HG02623 (cell line): ENCODE data around the gene TOR2A.
"Not testable (repeated sequence)": the region's sequence is repeated elsewhere in the genome, so short reads cannot be mapped to it uniquely, and the experiment has no call there.

ENCODE experiments used
- ATAC-seq: cut with Tn5 transposase; IDR thresholded peaks from one replicate; pipeline ENCODE4 v1.9.1; 2021; ENCODE audit warnings: moderate library complexity; ENCODE audit not compliant: unreplicated experiment

TOR2A gene

DNA sequence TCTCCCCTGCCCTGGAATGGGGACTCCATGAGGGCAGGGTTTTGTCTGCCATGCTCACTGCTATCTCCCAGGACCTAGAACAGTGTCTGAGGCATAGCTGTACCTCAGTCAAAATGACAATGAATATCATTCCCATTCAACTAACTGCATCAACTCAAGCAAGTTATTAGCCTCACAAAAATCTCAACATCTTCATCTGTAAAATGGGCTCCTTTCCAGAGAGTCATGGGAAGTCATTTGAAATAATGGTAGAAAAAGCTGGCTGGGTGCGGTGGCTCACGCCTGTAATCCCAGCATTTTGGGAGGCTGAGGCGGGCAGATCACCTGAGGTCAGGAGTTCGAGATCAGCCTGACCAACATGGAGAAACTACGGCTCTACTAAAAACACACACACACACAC, 34.0 kb upstream of the TOR2A start:
- ATAC-seq: no peak

DNA sequence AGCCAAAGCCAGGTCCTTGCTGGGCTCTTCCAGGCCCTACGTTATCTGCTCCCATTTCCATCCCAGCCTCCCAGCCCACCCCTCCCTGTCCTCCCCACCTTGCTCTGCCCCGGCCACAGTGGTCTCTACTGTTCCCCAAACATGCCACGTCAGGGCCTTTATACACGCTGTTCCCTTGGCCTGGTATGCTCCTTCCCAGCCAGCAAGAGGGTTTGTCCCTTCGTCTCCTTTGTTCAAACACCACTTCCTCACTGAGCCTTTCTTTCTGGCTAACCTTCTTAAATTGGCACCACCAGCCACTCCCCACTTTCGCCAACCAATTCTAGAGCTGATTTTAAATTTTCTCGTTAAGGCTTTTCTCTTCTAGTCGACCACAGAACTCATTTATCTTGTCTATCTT, 33.6 kb upstream of the TOR2A start:
- no peak for ATAC-seq

DNA sequence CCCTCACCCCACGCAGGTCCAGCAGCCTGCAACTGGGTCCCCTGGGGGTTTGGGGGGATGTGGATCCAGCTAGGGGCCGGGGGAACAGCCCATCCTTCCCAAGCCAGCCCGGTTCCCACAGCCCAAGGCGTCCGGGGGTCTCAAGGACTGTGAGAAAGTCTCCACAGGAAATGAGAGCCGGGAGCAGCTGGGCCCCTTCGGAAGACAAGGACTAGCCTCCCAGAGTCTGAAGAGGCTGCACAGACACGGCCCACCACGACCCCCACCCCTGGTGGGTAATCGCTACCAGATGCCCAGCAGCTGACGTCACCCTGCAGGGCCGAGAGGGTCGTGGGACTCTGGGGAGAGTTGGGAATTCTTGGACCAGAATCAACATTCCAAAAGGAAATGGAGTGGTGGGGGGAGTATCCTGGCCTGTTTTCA, 32.8 kb upstream of the TOR2A start:
- no peak for ATAC-seq

DNA sequence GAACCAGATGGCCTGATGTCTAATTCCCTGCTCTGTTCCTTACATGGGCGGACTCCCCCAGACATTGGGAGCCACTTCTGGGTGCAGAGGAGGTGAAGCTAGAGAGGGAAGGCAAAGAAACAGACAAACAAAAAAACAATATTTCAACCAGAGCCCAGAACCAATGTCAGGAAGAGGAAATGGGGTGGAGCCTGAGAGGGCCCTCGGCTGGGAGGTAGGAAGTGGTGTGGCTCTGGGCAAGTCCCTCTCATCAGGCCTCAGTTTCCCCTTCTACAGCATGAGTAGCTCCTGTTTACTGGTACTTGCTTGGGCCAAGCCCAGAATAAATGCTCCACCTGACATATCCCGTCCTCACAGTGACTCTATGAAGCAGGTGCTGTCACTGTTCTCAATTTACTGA, 32.3 kb upstream of the TOR2A start:
- ATAC-seq: no peak

DNA sequence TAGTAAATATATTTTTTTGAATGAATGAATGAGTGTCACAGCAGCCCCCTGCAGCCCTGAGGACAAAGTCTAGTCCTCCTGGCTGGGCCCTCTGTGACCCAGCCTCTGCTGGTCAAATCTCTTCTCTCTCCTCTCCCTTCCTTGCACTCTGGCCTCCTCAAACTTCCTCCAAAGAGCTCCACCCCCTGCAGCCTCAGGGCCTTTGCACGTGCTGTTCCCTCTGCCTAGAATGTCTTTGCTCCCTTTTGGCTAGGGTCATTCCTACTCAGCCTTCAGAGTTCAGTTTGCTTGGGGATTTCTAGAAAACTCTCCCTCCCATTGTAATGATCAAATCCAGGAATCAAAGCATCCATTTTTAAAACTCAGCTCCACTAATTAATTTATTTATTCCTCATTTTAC, 30.3 kb upstream of the TOR2A start:
- no peak for ATAC-seq

DNA sequence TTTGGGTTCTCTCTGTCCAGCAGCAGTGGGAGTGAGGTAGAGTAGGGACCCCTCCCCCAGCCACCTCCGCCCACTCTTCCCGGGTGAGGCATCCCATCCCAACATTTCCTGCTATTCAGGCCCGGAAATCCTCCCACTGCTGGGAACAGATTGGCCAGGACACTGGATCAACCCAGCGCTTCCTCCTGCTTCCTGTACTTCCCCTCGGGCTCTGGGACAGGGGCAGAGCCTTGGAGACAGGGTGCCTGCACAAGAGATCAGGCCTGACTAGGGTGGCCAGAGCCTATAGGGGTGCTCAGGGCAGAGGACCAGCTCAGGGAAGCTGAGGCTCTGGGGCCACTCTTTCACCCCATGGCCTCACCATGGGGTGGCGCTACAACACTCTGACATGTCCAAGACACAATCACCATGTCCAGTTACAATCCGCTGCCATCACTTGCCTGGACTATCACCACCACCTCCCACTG, 28.9 kb upstream of the TOR2A start:
- ATAC-seq: no peak

DNA sequence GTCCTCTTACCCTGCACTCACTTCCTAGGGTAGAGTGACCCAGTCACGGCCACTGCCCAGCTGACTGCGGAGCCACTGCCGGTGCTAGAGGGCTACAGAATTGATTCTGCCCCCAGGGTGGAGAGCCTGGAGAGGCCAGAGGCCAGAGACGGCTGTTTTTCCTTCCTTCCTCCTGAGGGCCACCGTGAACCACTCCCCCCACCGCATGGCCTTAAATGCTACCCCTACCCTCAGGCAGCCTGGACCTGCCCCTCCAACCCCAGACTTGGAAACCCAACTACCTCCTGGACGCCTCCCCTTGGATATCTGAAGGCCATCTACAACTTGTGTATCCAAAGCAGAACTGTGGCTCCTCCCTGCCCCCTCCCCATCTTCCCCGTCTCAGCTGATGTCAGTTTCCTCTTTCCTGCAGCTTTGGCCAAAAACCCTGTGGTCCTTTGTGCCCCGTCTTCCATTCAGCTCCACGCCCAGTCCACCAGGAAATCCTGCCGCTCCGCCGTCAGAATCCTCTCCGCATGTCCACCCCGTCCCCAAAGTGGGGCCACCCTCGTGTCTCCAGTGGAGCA, 27.1 kb upstream of the TOR2A start:
- no peak for ATAC-seq

DNA sequence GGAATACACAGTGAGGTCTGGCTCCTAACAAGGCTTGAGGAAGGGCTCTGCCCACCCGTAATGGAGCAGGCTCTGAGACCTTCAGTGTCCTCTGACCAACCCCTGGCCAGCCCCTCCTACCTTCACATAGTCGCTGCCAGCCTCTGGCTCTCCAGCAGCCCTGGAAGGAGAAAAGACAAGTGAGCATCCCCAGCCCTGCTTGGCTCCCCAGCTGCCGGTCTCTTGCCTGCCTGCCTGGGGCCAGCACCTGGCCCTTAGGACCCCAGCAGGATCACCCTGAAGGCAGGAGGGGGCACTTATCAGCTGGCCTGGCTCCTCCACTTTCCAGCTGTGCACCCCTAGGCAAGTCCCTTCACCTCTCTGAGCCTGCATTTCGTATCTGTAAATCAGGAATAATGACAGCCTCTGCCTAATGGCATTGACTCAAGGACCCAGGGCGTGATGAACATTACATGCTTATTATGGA, 26.4 kb upstream of the TOR2A start:
- ATAC-seq: no peak

DNA sequence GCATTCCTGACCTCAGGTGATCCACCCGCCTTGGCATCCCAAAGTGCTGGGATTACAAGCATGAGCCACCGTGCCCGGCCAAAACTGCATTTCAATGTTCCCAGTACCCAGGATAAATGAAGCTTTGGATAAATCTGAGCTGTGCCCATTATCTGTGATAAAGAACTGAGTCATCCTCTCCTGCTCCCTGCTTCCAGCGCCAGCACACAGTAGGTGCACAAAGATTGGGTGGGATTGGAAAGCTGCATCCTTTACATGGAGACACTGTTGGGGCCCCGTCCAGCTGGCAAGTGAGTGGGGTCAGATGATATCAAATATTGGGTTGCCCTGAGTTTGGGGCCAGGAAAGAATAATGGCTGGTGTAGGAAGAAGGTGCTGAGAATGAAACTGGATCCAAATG, 26.0 kb upstream of the TOR2A start:
- ATAC-seq: no peak

DNA sequence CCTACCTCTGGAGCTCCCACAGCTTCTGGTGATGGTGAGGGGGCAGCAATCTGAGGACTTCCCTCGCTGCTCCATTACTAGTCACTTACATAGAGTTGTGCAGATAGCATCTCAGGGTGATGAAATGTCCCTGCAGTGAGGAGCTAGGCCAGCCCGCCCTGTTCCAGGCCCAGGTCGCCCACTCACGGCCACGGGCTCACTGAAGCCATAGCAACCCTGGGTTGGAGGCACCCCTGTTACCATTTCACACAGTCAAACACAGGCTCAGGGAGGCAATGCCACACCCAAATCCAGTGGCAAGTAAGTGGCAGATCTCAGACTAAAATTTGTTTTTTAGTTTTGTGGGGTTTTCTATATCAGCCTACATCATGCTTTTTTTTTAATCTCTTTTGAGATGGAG, 23.7 kb upstream of the TOR2A start:
- no peak for ATAC-seq

DNA sequence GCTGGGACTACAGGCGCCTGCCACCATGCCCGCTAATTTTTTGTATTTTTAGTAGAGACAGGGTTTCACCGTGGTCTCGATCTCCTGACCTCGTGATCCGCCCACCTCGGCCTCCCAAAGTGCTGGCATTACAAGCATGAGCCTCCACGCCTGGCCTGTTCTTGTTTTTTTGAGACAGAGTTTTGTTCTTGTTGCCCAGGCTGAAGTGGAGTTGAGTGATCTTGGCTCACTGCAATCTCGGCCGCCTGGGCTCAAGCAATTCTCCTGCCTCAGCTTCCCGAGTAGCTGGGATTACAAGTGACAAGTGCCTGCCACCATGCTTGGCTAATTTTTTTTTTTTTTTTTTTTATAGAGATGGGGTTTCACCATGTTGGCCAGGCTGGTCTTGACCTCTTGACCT, 21.7 kb upstream of the TOR2A start:
- ATAC-seq: not testable (repeated sequence)

DNA sequence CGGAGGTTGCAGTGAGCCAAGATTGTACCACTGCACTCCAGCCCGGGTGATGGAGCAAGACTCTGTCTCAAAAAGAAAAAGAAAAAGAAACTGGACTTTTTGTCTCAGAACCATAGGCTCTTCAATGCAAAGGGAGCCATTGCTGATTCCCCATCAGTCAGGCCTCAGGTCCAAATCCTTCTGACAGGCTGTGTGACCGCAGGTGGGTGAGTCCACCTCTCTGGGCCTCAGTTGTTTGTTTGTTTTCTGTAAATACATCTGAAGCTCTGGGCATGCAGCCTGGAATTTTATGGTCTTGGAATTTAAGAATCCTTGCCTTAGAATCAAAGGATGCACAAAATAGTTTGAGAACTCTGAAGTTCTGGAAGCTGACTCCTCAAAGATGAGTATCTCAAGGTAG, 21.1 kb upstream of the TOR2A start:
- no peak for ATAC-seq

DNA sequence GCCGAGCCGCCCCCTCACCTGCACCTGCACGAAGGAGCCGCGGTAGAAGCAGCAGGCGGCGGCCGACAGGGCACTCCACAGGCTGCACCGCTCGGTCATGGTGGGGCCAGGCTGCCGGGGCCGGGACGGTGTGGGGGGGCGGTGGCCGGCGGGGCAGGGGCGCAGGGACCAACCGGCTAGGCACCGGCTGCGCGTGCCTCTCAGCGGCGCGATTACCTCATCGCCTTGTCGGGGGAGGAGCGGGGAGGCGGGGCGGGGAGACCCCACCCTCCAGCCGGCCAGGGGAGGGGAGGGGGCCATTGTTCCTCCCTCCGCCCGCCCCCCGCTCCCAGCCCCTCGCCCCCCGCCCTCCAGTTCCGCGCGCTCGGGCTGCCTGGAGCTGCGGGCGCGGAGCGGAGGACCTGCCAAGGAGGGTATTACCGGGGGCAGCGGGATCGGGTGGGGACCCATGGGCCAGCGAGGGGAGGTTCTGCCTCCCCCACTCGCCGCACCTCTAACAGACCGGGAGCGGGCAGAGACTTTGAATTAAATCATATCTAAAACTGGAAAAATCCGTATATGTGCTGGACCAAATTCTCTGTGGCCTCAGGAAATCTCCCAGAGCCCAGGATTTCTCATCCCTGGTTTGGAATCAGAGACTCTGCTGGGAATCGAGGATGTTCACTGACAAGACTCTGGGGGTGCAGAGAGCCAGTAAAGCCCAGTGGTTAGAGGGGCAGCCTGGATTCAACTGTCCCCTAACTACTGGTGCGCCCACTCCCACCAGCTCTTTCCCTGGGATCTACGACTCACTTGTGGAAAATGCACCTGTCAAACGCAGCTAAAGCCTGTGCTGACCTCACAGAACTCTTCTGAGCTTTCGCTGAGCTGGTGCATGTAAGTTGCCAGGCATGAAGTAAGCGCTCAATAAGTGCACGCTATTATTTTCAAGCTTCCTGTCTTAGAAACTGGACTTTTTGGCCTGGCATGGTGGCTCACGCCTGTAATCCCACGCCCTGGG, 20.3 kb upstream of the TOR2A start:
- ATAC-seq: no peak

DNA sequence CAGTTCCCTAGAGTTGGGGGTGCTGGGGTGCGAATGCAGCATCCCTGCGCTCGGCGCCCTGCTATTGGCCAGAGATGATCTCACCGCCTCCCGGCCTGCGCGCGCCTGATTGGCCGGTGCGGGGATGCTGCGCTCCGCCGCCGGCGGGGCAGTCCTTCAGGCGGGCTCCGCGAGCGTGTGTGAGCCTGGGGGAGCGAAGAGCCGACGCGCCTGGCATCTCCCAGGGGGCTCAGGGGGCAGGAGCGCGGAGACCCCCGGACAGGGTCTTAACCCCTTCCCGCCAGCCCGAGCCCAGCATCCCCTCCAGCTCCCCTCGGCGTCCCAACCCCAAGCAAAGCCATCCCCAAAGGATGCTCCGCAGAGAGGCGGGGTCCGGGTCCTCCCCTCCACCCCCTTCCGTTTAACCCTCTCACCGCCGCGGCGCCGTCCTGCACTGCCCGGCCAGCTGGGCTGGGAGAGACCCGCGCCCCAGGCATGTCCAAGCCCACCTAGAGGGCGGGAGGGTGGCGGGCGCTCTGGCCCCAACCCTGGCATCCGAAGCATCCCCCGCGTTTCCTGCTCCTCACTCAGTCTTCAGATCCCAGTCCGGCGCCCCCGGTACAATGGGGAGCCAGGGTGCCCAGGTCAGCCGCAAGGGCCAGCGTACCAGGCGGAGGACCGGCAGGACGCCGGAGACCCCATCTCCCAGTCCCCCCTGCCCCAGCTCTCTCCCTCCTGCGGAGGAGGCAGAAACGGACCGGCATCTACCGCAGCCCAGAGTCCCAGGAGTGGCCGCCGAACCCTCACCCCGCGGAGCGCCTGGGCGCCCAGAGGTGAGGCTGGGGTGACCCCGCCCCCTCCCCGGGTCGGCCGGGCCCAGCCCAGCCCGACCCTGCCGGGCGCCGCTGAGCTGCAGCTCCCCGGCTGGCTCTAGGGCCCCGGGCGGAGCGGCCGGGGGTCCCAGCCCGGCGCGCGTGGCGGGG, 19.3 kb upstream of the TOR2A start:
- no peak for ATAC-seq

DNA sequence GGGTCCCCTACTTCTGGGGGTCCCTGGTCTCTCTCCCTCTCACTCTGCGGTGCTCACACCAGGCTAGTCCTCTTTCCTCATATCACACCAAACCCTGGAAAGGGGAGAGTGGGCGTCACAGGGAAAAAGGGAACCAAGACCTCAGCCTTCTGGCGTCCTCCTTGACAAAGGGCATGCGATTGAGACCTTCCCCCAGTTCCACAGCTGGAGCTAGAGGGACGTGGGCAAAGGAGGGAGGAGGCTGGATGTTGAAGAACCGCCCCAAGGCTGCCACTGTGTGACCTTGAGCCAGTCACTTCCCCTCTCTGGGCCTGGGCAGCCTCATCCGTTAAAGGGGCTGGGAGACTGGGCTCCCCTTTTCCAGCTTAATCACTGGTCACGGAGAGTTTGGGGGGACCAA, 18.5 kb upstream of the TOR2A start:
- ATAC-seq: no peak

DNA sequence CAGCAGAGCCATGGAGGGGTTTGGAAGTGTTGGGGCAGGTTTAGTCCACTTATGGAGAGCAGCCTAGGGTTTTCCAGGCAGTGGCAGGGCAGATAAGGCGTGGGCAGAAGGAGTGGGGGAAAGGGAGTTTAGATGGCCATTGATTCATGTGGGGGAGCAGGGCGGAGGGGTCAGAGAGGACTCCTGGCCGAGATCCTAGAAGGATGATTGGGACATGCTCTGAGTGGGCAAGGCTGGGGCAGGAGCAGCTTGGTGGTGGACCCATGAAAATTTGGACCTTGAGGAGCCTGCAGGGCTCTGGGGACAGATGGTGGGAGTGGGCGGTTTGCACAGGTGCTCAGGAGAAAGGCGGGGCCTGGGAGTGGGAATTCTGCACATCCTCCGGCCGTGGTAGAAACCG, 18.1 kb upstream of the TOR2A start:
- ATAC-seq: no peak

DNA sequence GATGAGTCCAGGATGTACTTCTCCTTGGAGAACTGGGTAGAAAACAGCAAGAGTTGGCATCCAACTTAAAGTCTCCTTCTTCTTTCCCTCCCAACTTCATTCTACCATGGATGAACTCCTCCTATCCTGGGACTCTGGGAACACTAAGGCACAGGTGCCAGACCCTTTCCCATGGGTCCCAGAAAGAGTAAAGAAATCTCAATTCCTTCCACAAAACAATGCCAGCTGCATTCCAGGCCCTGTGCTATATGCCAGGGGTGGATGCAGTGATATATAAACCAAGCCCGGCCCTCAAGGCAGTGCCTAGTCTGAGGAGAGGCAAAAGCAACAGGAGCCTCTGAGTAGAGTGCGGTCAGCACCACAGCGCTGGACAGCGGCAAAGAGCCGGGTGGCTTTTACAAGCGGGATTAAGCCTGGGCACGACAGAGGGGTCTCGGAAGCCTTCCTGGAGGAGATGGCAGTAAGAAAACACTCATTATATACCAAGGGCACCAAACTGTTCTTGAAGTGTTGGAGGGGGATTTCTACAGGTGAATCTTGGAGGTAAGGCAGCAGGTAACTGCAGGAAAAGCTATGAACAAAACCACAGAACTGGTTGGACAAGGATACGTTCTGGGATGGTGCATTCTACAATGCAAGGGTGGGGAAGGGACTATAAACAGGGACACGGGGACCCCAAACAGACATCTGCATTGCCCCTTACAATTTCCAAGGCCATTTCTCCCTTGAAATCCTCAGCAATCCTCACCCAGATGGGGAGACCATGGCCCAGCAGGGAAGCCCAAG, 16.4 kb upstream of the TOR2A start:
- ATAC-seq: no peak

DNA sequence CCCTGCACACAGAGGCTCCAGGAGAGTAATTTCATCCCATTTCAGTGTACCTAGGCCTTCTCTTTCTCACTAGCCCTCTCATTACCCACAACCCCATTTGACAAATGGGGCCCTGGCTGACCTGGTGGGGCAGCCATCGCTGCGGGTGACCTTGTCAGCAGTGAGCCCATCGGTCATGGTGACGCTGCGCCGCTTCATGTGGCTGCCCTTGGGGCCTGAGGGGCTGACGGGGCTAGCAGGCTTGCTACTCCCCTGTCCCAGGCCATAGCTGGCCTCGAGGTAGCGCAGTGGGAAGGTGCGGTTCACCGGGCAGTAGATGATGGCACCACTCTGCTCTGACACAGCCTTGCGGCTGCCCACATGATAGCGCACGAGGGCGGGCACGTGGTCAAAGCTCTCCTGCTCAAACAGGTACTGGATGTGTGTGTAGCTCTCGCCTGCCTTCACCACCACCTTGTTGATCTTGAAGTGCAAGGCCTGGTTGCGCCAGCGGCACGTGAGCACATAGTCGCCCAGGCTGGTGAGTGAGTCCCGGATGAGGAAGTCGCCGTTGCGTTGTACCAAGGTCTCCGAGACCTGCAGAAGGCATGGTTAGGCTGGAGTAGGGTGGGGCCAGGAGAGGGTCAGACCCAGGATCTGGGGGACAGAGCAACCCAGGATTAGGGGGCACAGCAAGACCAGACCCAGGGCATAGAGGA, 14.1 kb upstream of the TOR2A start:
- no peak for ATAC-seq

DNA sequence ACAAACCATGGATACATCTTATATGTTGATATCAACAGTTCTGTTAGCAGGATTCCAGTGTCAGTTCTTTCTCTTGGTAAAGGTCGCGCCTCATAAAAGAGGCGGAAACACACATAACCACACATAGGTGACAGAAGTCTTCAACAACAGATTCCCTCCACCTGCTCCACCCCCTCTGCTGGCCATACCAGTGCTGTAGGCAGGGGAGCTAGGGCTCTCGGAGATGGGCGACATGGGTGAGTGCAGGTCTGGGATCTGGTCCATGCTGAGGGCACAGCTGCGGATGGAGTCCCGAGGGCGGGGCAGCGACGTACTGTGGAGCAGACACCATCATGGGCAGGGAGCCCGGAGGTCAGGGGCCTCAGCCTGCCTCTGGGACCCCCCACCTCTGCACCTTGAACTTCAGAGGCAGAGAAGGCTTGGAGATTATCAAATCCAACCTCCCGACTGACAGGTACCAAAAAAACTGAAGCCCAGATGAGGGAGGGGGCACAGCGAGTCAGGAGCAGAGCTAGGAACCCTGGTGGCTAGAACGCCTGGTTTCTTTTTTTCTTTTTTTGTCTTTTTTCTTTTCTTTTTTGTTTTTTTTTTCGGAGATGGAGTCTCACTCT, 12.0 kb upstream of the TOR2A start:
- ATAC-seq: no peak
